GM12878 (cell line): ENCODE results near the gene NT5C1A. TPM values are rescaled to one million over a fixed set of nuclear protein-coding genes. Genes with fewer than 3 reads are reported as not detected.

Source experiments
- ATAC-seq: fragments of 200-7000 bp; cut with Tn5 transposase; 3 replicates; pipeline ENCODE4 v1.9.1; 2020; ENCODE audit warnings: mild to moderate bottlenecking, moderate library complexity
- BruUV-seq: library from RNA; stranded (reverse); fragments of 400-500 nt; replicated peaks from 2 replicates; lab custom pipeline; 2021; lab: Mats Ljungman, UMichigan
- CTCF ChIA-PET: fragments of 300-600 bp; sonication (Branson Sonifier 250); formaldehyde crosslinking; extraction: SDS; loops from one replicate; lab custom pipeline; 2021; ENCODE audit warnings: inconsistent platforms; lab: Yijun Ruan, JAX
- POLR2A ChIA-PET: fragments of 350-600 bp; formaldehyde crosslinking; extraction: SDS; loops from one replicate; lab custom pipeline; 2021; ENCODE audit warnings: inconsistent platforms; lab: Charles Lee
- RAD21 ChIA-PET: fragments of 300-600 bp; sonication (Branson Sonifier 250); formaldehyde crosslinking; loops from one replicate; lab custom pipeline; 2023; ENCODE audit warnings: antibody characterized with exemption; ENCODE audit not compliant: unreplicated experiment; lab: Charles Lee
- SMC1A ChIA-PET: fragments of 300-600 bp; sonication (Branson Sonifier 250); formaldehyde crosslinking; loops from one replicate; lab custom pipeline; 2023; ENCODE audit not compliant: unreplicated experiment, uncharacterized antibody; lab: Charles Lee
- DNase-seq: peaks from one replicate; pipeline ENCODE4 v3.0.0-alpha.2; 2011; ENCODE audit warnings: low read depth, low spot score
- FAIRE-seq: peaks from 3 replicates; lab custom pipeline; 2011; peaks lifted over from hg19 to GRCh38; lab: Jason Lieb, UNC
- H2AFZ ChIP-seq: 2 replicates; pipeline ENCODE4 v1.6.0; 2011; ENCODE audit warnings: low read depth, low read length, control low read depth; ENCODE audit not compliant: control insufficient read depth
- H3K27ac ChIP-seq: 2 replicates; pipeline ENCODE4 v1.5.1; 2011; ENCODE audit warnings: control low read depth; ENCODE audit not compliant: control insufficient read depth, insufficient read depth
- H3K27me3 ChIP-seq, 2 experiments: replicated peaks in 1 of 2; 2 replicates each; pipeline versions ENCODE4 v1.6.0 to v1.6.1; 2011; ENCODE audit warnings: low read length in 1 of 2; ENCODE audit not compliant: control insufficient read depth in 2 of 2, insufficient read depth in 2 of 2
- H3K36me3 ChIP-seq, 2 experiments: 2 replicates each; pipeline ENCODE4 v1.5.1; 2011; ENCODE audit warnings: low read length in 1 of 2; ENCODE audit not compliant: control insufficient read depth in 2 of 2, insufficient read depth in 2 of 2
- H3K4me1 ChIP-seq: 2 replicates; pipeline ENCODE4 v1.6.1; 2011; ENCODE audit warnings: mild to moderate bottlenecking, low read length, moderate library complexity, mixed read lengths; ENCODE audit not compliant: control insufficient read depth, insufficient read depth
- H3K4me2 ChIP-seq: 2 replicates; pipeline ENCODE4 v1.6.0; 2011; ENCODE audit warnings: control low read depth; ENCODE audit not compliant: control insufficient read depth, insufficient read depth
- H3K4me3 ChIP-seq: fragments of 200-600 bp; sonication (generic); 2 replicates; pipeline ENCODE4 v1.5.1; 2016
- H3K79me2 ChIP-seq: 2 replicates; pipeline ENCODE4 v1.6.0; 2011; ENCODE audit warnings: low read length; ENCODE audit not compliant: control insufficient read depth, insufficient read depth
- H3K9ac ChIP-seq: 2 replicates; pipeline ENCODE4 v1.8.0; 2011; ENCODE audit warnings: low read length, control low read depth, mixed read lengths; ENCODE audit not compliant: control insufficient read depth, insufficient read depth
- H3K9me3 ChIP-seq: replicated peaks from 3 replicates; pipeline ENCODE4 v1.5.1; 2011; ENCODE audit warnings: mild to moderate bottlenecking, low read length; ENCODE audit not compliant: control insufficient read depth, insufficient read depth
- H4K20me1 ChIP-seq: 2 replicates; pipeline ENCODE4 v1.6.0; 2011; ENCODE audit not compliant: control insufficient read depth, insufficient read depth
- DPF2 ChIP-seq: fragments of 450-650 bp; IDR thresholded peaks from 2 replicates; pipeline ENCODE4 v1.6.1; 2017; ENCODE audit warnings: mild to moderate bottlenecking
- FOS ChIP-seq: IDR thresholded peaks from 3 replicates; pipeline ENCODE4 v1.6.1; 2011; ENCODE audit warnings: borderline replicate concordance; ENCODE audit not compliant: insufficient read length; ENCODE audit errors: extremely low read depth
- GATAD2B ChIP-seq: fragments of 450-650 bp; conservative IDR thresholded peaks from 2 replicates; pipeline ENCODE4 v1.6.1; 2017; ENCODE audit warnings: low read depth, mild to moderate bottlenecking, moderate library complexity
- HDAC6 ChIP-seq: fragments of 200-600 bp; sonication (generic); IDR thresholded peaks from one replicate; pipeline ENCODE4 v1.8.0; 2017; ENCODE audit warnings: antibody characterized with exemption; ENCODE audit not compliant: unreplicated experiment
- IKZF1 ChIP-seq: fragments of 450-650 bp; conservative IDR thresholded peaks from 2 replicates; pipeline ENCODE4 v1.6.1; 2017; ENCODE audit warnings: antibody characterized with exemption, mild to moderate bottlenecking
- KAT2A ChIP-seq: conservative IDR thresholded peaks from 2 replicates; pipeline ENCODE4 v1.6.1; 2011; ENCODE audit warnings: low read depth, low read length; ENCODE audit not compliant: control insufficient read depth
- MTA2 ChIP-seq: fragments of 450-650 bp; IDR thresholded peaks from 2 replicates; pipeline ENCODE4 v1.6.1; 2016; ENCODE audit warnings: low read depth, mild to moderate bottlenecking, moderate library complexity
- SREBF1 ChIP-seq: IDR thresholded peaks from 2 replicates; pipeline ENCODE4 v1.6.1; 2012; ENCODE audit warnings: mild to moderate bottlenecking, low read length
- STAT3 ChIP-seq: IDR thresholded peaks from 2 replicates; pipeline ENCODE4 v1.6.1; 2011; ENCODE audit warnings: low read depth, low read length, improper control_type of control experiment
- WGBS: methylation state at CpG from one replicate; pipeline ENCODE4 v1.1.6; 2016; ENCODE audit warnings: low lambda C conversion rate; ENCODE audit not compliant: insufficient replicate concordance, insufficient coverage; ENCODE audit errors: missing lambda C conversion rate; 5-methylcytosine and 5-hydroxymethylcytosine counted together
- in situ Hi-C: fragments of 300-500 bp; cut with MboI; formaldehyde crosslinking; loops from 9 replicates; pipeline ENCODE4 v1.14.3; 2018; ENCODE audit warnings: mixed read lengths
- intact Hi-C: fragments of 100-400 bp; cut with micrococcal nuclease; formaldehyde crosslinking; loops from one replicate; pipeline ENCODE4 v1.14.2; 2022; ENCODE audit not compliant: unreplicated experiment
- polyA plus RNA-seq, 11 experiments: library from polyadenylated mRNA; depleted of rRNA in 4 of 11; unstranded in 6 of 11; stranded (reverse) in 5 of 11; fragments of >200 nt; fragmentation: Nextera tagmentation in 4 of 11; fragmentation: Illumina TruSeq in 1 of 11; extraction: Ambion mirVana in 4 of 11; extraction: Trizol in 1 of 11; gene quantifications; 1 replicate in 1 of 11; 2 replicates in 10 of 11; pipeline versions ENCODE4 v1.2.1 to v1.2.3, GENCODE V29; 2011 to 2016; ENCODE audit warnings: inconsistent platforms in 2 of 11, missing spikeins in 2 of 11, low read depth in 1 of 11
- total RNA-seq, 4 experiments: library from RNA; depleted of rRNA in 3 of 4; stranded (reverse); fragments of >200 nt in 3 of 4; fragmentation: Illumina TruSeq in 1 of 4; extraction: Trizol in 1 of 4; gene quantifications; 2 replicates each; pipeline versions ENCODE4 v1.2.1 to v1.2.3, GENCODE V29; 2013 to 2021

Gene NT5C1A
- total and polyA plus RNA-seq, 10 of the 15 experiments (the other 5 are each of a cell fraction or from before 2014, with no cell fraction given) = 0.05 to 0.77 (median 0.22) TPM; not detected in 1

DNA sequence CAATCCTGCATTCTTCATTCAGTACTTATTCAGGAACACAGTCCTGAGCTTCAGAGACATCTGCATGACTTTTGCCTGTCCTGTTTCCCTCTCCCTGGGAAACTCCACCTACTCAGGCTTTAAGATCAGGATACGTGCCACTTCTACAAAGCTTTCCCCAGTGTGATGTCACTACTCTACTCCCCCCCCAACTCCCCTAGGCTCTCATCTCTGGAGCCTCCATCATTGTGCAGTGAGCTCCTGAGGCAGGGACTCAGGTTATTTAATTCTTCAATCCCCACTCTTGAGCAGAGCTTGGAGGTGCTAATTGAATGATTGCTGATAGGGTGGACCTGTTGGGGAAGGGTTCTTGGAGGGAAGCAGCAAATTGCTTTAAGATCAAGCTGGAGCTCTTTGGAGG lies 1.2 kb downstream of the NT5C1A start:
- H3K79me2 ChIP-seq = no peaks in the 10 kb centered on the region
- WGBS = 40% methylated on average over 1 of the region's 1 CpG
- peaks cover 0 to 5% of the 10 kb centered on the region in 2 experiments; a peak in 2 of 4 replicates for H3K27me3 ChIP-seq
- no peak overlapping the region for H3K9ac ChIP-seq
- TF ChIP-seq IKZF1 = no peak
- TF ChIP-seq GATAD2B = no peak
- TF ChIP-seq HDAC6 = no peak
- no peak for TF ChIP-seq STAT3
- TF ChIP-seq SREBF1 = no peak
- TF ChIP-seq DPF2 = no peak
- no peak for TF ChIP-seq KAT2A
- RAD21 ChIA-PET = interaction anchor here (0.8 to 3.0 kb wide), 5 partner anchors 13 to 128 kb away, joined by 3 to 10 read pairs (median 4); no protein-coding TSS in a partner anchor
- intact Hi-C loops = no loop called here
- H3K9me3 ChIP-seq = no peaks in the 10 kb centered on the region; the same call in 2 of the 3 replicates
- H2AFZ ChIP-seq = no peak overlapping the region
- H3K4me2 ChIP-seq = no peak overlapping the region
- CTCF ChIA-PET = interaction anchor here (0.9 to 14.2 kb wide), 11 partner anchors 10 to 129 kb away, joined by 3 to 244 read pairs (median 5); no protein-coding TSS in a partner anchor
- no peak for DNase-seq
- SMC1A ChIA-PET = interaction anchor here (0.5 to 2.2 kb wide), 9 partner anchors 11 to 245 kb away, joined by 3 to 9 read pairs (median 4); partner anchors contain the start of gene HPCAL4
- H3K36me3 ChIP-seq = no peaks in the 10 kb centered on the region
- H3K4me3 ChIP-seq = no peak overlapping the region
- no peak overlapping the region for H3K27ac ChIP-seq
- H3K4me1 ChIP-seq = peaks cover 32% of the 10 kb centered on the region
- no peak for ATAC-seq
- H4K20me1 ChIP-seq = no peaks in the 10 kb centered on the region
- no peak for FAIRE-seq
- POLR2A ChIA-PET = no interaction called here
- in situ Hi-C loops = no loop called here
- no TSS peak for BruUV-seq

DNA sequence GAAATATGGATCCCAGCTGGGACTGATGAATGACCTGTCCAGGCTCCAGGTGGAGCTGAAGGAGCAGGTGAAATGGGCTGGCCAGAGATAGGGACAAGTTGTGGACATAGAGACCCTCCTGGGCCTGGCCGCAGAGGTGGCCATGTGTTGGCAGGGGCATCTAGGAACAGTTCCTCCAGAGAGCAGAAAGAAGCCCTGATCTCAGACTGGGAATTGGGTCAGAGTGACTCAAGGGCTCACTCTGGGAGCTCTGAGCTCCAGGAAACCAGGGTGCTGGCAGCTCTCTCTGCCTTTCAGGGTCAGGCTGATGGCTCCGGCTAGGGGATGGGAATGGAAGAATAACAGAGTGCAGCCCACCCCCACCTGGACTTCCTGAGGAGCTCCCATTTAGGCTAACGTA lies 3.0 kb downstream of the NT5C1A start:
- Histone ChIP-seq H3K4me2 (no peak overlapping the region), H3K9me3 (no peaks in the 10 kb centered on the region; the same call in 2 of the 3 replicates), H3K79me2 (no peaks in the 10 kb centered on the region), H3K27ac (no peak overlapping the region), H3K4me3 (no peak overlapping the region), H3K36me3 (no peaks in the 10 kb centered on the region), H4K20me1 (no peaks in the 10 kb centered on the region), H3K4me1 (peaks cover 38% of the 10 kb centered on the region), H3K9ac (no peak overlapping the region), H2AFZ (no peak overlapping the region), H3K27me3 (peaks cover 0 to 5% of the 10 kb centered on the region in 2 experiments; a peak in 2 of 4 replicates)
- ChIA-PET RAD21 (interaction anchor here (1.7 kb wide), 1 partner anchor 61 kb away, joined by 3 read pairs; no protein-coding TSS in a partner anchor), POLR2A (interaction anchor here (0.6 kb wide), 1 partner anchor 235 kb away, joined by 3 read pairs; no protein-coding TSS in a partner anchor), CTCF (interaction anchor here (1.5 to 14.2 kb wide), 5 partner anchors 11 to 258 kb away, joined by 3 to 244 read pairs (median 36); no protein-coding TSS in a partner anchor), SMC1A (interaction anchor here (1.0 to 1.9 kb wide), 3 partner anchors 11 to 62 kb away, joined by 3 to 4 read pairs (median 3); no protein-coding TSS in a partner anchor)
- ATAC-seq (no peak), DNase-seq (no peak), FAIRE-seq (no peak)
- in situ Hi-C loops = no loop called here
- no peak for TF ChIP-seq MTA2
- TF ChIP-seq FOS = no peak
- intact Hi-C loops = no loop called here
- WGBS = 90% methylated on average over 3 of the region's 3 CpGs
- BruUV-seq = no TSS peak
